ENCODE measurements around the gene OR4M1.

Gene OR4M1

GRCh38 chr14:19828314-19828713, 55.0 kb downstream of the OR4M1 start:
- Mint-ChIP-seq H3K4me3 (no peak overlapping the region), H3K4me1 (no peaks in the 10 kb centered on the region), H3K9me3 (no peaks in the 10 kb centered on the region), H3K27me3 (no peaks in the 10 kb centered on the region), H3K27ac (ENCODE audit: low read depth) (no peak overlapping the region), H3K36me3 (ENCODE audit: insufficient read depth) (no peaks in the 10 kb centered on the region)
- no peak for ATAC-seq (replicated peaks; ENCODE audit: extremely low read depth, poor library complexity, severe bottlenecking)
- no peak for DNase-seq (ENCODE audit: low spot score in 2 of 2)

All from central memory CD8-positive, alpha-beta T cell (primary cell).